GM18873 (cell line): Measurements from ENCODE around the gene CFAP46.
"Not testable (repeated sequence)": the region's sequence is repeated elsewhere in the genome, so short reads cannot be mapped to it uniquely, and the experiment has no call there.

Source experiments
- ATAC-seq: cut with Tn5 transposase; IDR thresholded peaks from one replicate; pipeline ENCODE4 v1.9.1; 2021; ENCODE audit warnings: mild to moderate bottlenecking, moderate library complexity, moderate number of reproducible peaks; ENCODE audit not compliant: unreplicated experiment, low FRiP score

Gene CFAP46

DNA sequence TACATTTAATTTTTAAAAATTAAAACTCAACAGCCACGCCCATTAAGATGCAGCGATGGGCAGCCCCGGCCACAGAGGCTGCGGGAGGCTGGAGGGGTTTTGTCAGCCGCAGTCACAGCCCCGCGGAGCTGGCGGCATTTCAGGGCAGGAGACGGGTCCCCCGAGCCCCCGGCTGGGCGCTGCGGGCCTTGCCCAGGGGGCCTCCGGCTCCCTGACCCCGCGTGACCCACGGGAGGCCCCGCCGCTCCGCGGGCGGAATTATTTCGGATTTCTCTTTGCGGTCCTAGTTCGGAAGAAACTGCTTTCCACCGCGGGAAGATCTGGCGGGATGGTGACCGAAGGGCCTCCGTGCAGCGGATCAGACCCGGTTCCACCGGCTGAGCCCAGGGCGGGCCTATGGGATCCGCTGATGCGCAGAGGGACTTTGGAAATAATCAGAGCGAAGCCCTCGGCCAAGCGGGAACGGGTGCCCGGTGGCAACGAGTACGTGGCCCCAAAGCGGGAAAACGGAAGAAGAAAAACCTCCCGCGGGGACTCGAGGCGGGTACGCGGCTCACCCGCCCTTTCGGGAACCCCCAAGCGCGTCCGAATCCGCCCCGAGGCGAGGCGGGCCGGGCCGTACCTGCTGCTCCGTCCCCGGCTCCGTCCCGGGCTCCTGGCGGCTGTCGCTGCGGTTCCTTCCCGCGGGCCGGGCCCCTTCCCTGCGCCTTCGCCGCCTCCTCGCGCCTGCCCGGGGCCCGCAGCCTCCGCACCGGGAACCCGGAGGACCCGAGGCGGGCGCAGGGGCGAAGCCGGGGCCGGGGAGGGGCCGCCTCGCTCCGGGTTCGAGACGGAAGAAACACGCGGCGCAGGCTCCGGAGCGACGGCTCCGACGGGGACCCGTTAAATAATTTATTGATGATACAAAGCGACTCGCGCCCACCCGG is 158.2 kb downstream of the CFAP46 start:
- ATAC-seq: no peak

DNA sequence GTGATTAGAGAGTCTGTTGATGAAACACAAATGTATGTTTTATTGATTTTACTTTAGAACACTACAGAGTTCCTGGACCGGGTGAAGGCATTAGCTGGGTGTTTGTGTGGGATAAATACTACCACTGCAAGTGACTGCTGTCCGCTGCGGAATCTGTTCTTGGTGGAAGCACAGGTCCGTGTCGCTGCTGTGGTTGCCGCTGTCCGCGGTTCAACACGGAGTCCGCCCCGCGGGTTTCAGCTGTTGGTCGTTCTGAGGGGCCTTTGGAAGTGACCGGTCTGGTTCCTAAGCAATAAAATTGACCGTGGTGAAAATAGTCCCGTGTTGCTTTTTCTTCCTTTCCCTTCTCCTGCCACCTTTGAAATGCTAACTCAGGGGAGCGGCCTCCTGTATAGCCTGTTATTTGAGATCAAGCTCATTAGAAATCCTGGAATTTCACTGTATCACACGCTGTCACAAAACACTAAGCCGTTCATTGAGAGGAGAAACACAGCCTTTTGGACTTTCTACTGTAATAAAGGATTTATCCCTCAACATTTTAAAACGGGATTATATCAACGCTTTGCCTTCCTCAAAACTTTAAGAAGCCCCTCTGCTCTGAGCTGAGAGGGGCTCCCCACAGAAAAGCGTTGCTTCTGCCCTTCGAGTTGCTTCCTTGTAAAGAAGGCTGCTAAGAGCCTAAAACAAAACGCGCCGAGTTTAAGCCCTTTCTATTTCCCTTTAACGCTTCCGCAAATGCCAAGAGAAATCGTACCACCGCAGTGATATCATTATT is 159.0 kb downstream of the CFAP46 start:
- ATAC-seq: no peak

DNA sequence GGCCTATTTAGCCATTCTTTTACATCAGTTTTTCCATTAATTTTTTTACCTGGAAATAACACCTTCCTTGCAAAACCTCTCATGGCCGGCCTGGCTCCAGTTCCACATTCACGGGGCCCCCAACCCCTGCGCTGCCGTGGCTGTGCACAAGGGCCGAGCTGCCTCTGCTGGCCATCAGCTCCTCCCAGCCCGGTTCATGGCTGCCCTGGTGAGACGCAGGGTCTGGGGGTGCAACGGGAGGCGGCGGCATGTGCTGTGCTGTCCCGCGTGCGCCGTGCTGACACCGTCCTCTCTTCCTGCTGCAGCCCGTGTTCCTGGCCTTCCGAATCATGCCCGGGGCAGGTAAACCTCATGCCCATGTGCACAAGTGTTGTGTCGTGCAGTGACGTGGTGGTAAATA is 160.8 kb downstream of the CFAP46 start:
- ATAC-seq: no peak

- no peak for ATAC-seq
Measured at GRCh38 chr10:132780356-132780755, 162.0 kb downstream of the CFAP46 start.

GRCh38 chr10:132779549-132780294 is 162.6 kb downstream of the CFAP46 start:
- ATAC-seq: no peak

DNA sequence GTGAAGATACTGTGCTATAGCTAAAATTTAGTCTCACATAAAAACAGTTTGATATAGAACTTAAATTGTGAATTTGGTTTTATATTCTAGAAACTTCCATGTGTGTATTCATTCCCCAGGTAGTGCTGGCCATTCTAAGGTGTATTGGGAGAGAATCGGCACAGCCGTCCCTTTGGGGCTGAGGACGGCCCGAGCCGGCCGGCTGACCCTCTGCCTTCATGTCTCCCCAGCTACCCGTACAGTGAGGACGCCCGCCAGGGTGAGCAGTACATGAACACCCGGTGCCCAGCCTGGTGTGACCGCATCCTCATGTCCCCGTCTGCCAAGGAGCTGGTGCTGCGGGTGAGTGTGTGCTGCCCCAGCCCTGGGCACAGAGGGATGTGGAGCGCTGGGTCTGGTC is 164.9 kb downstream of the CFAP46 start:
- no peak for ATAC-seq

GRCh38 chr10:132776821-132777220 is 165.5 kb downstream of the CFAP46 start:
- ATAC-seq: no peak

GRCh38 chr10:132776186-132776585 is 166.2 kb downstream of the CFAP46 start:
- ATAC-seq: no peak

GRCh38 chr10:132774902-132775863 is 167.2 kb downstream of the CFAP46 start:
- ATAC-seq: no peak

DNA sequence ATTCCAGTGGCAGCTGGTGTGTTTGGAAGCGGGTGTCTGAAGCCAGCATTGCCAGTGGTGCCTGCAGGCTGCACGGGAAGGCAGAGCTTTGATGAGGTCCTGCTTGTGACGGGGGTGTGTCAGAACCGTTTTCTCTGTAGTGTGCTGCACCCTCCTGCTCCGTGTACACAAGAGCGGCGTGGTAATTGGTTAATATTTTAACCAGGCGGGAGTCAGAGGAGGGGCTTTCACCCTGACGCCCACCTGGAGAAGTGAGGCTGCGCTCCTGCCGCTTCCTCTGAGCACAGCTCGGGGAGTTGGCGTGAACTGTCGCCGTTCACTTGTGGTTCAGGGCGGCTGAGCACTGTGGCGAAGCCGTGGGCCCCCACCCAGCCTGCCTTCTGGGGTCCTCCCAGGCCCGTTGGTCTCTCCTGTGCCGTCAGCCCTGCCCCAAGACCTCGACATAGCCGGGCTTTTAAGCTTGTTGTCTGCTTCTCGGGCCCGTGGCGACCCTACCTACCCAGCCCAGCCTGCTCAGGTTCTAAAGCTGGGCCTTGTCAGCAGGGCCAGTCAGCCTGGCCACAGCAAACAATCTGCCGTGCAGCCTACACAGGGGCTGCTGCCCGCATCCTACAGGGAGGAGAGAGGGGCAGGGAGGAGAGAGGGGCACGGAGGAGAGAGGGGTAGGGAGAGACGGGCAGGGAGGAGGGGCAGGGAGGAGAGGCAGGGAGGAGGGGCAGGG is 168.0 kb downstream of the CFAP46 start:
- no peak for ATAC-seq

DNA sequence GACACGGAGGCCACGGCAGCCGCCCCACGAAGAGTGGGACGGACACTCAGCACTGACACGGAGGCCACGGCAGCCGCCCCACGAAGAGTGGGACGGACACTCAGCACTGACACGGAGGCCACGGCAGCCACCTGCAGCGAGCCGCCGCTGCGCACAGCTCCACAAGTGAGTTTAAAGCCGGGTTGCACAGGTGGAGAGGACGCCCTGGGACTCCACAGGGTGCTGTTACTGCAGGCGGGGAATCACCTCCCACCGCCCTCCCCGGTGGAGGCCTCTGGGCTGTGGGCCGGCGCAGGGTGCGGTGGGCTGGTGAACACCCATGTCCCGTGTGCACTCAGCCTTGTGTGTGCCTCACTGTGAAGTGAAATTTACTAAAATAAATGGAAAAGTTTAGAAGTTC is 169.6 kb downstream of the CFAP46 start:
- ATAC-seq: not testable (repeated sequence)

GRCh38 chr10:132770061-132771021 is 172.0 kb downstream of the CFAP46 start:
- ATAC-seq: no peak

DNA sequence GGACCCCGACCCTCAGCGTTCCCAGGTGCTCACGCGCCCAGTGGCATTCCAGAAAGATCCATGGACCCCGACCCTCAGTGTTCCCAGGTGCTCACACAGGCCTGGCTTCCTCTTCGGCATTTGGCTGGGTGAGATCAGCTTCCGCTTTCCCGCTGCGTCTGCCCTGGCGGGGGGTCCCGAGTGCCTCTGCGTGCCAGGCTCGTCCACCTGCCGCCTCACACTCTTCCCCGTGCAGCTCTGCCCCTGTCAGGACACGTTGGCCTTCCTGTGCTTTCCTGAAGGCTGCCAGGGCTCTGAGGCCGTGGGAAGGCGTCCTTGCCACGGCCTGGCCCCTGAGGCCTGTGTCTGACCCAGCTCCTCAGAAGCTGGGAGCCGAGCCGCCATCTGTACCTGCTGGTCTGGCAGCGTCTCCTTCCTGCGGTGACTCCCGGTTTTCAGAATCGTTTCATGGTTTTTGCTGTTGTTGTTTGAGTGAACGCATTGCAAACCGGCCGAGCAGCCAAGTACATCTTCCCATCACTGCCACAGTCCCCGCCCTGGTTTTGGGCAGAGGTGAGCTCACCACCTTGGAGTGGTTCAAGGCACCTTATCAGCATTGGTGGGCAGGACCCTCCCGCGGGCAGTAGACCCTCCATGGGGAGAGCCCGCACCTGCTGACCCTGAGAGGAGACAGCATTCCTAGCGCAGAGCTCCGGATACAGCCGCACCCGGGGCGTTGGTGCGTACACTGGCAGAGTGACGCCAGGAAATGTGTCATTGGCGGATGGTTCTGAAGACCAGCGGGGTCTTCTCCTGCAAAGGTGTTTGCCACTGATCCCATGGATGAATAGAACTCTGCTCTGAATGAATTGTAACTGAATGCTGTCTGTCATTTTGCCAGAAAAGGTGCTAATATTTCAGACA is 173.8 kb downstream of the CFAP46 start:
- no peak for ATAC-seq

DNA sequence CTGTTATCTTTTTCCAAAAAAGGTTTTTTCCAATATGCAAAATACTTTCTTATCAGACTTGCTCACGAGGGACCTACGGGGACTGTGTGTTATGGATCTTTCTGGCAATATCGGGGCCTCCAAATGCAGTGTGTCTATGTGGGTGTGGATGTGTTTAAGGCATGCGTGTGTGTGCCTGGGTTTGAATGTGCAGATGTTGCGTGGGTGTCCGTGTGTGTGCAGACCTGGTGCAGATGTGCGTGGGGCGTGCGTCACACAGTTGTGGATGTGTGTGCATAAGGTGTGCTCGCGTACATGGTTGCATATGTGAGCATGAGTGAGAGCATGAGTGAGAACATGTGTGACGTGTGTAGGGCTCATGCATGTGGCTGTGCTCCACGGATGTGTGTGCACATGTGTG is 176.1 kb downstream of the CFAP46 start:
- no peak for ATAC-seq

GRCh38 chr10:132765435-132765834 is 176.9 kb downstream of the CFAP46 start:
- ATAC-seq: no peak

DNA sequence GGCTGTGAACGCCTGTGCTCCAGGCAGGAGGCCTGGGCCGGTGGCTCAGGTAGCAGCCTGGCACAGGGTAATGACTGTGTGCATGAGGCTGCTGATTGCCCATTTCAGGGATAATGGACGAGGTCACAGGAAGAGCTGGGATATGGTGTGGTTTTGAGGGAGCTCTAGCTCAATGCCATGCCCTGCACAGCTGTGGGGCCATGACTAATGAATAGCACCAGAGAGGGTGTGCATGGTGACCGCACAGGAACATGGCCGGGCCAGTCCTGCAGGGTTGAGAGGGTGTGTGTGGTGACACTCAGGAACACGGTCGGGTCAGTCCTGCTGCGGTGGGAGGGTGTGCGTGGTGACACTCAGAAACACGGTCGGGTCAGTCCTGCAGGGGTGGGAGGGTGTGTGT is 178.3 kb downstream of the CFAP46 start:
- no peak for ATAC-seq

DNA sequence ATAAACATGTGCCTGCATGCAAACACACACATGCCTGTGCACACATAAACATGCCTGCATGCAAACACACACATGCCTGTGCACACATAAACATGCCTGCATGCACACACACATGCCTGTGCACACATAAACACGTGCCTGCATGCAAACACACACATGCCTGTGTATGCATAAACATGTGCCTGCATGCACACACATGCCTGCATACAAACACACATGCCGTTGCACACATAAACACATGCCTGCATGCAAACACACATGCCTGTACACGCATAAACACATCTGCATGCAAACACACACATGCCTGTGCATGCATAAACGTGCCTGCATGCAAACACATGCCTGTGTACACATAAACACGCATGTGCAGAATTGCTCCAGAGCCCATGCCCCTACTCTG is 178.8 kb downstream of the CFAP46 start:
- no peak for ATAC-seq
